HS-5 (cell line): ENCODE results near the gene WDR90.

Experiments used
- DNase-seq: peaks from one replicate; pipeline ENCODE4 v3.0.0-alpha.2; 2012; ENCODE audit warnings: low read depth

WDR90 gene

DNA sequence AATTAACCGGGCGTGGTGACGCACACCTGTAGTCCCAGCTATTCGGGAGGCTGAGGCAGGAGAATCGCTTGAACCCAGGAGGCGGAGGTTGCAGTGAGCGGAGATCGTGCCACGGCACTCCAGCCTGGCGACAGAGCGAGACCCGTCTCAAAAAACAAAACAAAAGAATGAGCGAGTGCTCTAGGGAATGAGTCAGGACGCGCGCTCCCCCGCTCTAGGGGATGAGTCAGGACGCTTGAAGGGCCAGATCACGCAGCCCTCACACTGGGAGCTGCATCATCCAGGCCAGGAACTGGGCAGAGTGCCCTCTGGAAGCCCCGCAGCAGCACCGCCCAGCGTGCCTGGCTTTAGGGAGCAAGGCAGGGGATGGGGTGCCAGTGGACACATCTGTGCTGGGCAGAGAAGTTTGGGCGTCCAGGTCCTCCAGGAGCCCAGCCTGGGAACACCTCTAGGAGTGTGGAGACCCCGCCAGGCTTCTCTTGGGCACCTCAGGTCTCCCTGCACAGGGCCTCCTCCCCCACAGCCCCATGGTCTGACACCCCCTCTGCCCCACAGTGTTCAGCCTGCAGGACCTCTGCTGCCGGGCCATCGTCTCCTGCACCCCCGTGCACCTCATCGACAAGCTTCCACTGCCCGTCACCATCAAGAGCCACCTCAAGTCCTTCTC lies 22.2 kb upstream of the WDR90 start:
- DNase-seq: peak; percentile 69

DNA sequence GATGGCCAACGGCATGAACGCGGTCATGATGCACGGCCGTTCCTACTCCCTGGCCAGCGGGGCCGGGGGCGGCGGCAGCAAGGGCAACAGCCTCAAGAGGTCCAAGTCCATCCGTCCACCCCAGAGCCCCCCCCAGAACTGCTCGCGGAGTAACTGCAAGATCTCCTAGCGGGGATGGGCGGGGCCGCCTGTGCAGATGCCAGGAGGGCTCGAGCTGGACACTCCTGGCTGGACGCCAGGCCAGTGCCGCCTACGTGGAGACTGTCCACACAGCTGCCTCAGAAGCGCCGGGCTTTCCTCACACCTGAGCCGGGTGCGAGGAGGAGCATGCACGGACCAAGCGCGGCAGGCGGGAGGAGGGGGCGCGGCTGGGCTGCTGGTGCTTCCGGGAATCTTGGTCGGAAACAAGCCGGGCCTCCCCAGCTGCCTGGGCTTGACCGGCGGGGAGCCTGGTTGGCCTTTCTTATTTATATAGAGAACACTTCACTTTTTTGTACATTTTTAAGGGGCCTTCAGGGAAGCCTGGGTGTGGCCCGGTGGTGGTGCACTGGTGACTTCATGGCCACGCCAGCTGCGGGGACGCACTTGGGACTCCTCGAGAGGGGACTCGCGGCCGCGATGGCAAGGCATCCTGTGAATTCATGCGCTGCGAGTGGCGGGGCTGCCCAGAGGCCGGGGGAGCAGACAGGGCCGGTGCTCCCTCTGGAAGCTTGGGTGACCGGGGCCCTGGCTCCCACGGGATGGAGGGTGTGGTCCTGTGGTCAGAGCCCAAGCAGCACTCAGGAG lies 21.5 kb upstream of the WDR90 start:
- DNase-seq: no peak

DNA sequence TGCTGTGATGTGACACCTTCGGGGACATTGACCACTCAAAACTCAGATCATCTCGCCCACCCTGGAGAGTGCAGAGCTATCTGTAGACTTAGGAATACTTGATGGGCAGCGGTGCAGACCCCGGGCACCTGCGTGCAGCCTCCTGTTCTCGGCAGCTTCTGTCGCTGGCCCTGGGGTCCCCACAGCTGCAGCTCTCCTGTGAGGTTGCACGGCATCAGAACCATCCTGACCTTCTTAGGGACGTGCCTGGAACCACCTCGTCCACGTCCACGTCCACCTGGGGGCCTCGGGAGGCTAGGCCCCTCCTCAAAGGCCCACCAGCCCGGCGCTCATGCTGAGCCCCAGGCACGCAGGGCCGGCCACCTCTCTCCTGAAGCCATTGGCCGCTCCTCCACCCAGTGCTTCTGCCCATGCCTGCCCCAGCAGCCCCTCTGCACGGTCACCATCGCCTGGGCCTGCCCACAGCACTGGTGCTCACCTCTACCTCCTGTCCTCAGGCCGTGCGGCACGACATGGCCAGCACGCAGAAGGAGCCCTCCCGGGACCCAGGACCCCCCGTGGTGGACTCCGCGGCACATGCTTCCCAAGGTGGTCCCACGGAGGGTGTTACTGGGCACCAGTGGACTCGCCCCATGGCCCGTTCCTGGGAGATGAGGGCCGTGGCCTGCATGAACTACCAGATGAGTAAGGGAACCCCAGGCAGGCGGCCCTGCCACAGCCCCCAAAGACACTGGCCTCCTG lies 20.7 kb upstream of the WDR90 start:
- no peak for DNase-seq

DNA sequence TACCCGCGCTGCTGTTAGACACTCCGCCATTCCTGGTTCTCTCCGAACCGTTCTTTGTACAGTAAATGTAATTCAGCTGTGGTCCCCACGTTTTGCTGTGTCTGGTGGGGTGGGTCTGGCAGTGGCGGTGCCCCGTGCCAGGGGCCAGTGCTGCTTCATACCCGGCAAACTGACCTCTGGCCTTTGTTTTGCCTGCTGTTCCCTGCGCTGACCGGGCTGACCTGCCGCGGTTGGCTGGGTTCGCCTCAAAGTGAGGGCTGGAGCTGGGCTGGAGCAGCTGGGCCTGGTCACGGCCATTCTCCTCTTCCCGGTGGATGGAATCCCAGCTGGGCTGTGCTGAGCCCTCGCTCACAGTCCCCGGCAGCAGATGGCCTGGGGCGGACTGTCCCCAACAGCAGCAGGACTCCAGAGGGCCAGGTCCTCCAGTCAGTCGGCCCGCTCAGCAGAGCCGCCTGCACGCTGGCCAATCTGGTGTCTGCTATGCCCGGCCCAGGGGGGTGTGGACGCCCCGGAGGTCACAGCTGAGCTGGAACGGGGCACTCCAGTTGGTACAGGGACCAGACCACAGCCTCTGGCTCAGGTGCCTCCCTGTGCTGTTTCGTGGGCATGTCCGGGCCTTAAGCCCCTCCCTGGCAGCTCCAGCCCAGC lies 19.9 kb upstream of the WDR90 start:
- no peak for DNase-seq

DNA sequence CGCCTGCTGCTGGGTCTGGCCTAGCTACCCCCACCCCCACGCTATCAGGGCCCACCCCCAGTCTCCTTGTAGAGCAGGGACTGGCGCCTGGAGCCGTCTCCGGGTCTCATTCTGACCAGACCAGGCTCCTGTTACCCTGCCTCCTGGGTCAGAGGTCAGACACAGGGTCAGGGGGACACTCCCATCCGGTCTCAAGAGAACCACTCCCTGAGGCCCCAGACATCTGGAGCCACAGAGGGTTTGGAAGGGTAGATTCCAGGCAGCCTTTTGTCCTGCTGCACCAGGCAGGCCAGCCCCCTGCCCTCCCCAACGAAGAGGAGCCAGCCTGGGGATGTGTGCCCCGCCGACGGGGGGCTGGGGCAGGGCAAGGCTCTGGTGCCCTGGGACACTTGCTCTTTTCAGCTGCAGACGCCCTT lies 19.3 kb upstream of the WDR90 start:
- no peak for DNase-seq

DNA sequence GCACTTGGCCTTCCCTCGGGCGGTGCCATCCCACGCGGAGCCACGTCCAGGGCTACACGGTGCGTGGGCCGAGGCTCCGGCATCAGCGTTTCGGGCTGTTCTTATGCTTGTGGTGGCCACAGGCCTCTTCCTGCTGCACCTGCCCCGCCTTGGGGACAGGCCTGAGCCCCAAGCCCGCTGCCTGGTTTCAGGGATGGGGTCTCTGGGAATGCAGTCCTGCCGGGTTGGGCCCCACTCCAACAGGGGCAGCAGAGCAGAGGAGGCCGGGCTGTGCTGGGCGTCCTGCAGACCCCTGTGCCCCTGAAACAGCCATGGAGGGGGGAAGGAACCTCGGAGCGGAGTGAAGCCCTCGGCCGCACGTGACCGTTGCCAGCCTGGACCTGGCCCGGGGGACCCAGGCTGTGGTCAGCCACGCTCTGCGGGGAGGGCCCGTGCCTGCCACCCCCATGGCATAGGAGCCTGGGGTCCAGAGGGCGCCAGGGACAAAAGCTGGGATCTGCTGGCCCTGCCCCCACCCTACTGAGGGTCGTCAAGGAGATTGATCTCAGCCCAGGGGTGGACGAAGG lies 18.8 kb upstream of the WDR90 start:
- no peak for DNase-seq

DNA sequence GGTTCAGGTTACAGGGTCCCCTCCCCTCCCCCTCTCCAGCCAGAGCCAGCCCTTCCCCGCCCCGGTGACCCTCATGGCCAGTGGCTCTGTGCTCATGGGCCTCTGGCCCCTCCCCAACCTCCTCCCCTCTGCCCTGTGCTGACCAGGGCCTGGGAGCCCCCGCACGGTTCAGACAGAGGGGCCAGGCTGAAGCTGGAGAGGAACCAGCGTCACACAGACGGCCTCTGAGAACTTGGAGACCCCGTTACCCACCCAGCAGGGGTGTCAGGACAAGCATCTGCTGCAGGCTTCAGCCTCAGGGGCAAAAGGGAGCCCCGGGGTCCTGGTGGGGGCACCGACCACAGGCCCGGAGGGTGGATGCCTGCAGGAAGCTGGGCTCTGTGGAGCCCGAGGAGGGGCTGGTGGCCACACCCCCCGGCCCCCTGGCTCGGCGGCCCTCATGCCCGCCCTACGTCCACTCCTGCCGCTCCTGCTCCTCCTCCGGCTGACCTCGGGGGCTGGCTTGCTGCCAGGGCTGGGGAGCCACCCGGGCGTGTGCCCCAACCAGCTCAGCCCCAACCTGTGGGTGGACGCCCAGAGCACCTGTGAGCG lies 18.3 kb upstream of the WDR90 start, which contains the start of gene WFIKKN1:
WFIKKN1 (plus strand) TSS at position 171 of the 591 bp plus-strand sequence; CDS start at position 440, 269 bp downstream.
- DNase-seq: no peak

DNA sequence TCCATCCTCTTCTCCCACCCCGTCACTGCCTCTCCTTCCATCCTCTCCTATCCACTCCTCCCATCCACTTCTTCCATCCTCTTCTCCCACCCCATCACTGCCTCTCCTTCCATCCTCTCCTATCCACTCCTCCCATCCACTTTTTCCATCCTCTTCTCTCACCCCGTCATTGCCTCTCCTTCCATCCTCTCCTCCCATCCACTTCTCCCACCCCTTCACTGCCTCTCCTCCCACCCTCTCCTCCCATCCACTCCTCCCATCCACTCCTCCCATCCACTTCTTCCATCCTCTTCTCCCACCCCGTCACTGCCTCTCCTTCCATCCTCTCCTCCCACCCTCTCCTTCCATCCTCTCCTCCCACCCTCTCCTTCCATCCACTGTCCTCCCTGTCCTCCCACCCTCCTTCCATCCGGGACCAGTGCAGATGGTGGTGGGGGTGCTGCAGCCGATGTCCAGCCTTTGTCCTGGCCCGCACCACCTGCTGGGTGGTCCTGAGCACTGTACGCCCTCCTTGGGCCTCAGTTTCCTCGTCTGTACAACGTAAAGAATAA lies 17.3 kb upstream of the WDR90 start:
- no peak for DNase-seq

DNA sequence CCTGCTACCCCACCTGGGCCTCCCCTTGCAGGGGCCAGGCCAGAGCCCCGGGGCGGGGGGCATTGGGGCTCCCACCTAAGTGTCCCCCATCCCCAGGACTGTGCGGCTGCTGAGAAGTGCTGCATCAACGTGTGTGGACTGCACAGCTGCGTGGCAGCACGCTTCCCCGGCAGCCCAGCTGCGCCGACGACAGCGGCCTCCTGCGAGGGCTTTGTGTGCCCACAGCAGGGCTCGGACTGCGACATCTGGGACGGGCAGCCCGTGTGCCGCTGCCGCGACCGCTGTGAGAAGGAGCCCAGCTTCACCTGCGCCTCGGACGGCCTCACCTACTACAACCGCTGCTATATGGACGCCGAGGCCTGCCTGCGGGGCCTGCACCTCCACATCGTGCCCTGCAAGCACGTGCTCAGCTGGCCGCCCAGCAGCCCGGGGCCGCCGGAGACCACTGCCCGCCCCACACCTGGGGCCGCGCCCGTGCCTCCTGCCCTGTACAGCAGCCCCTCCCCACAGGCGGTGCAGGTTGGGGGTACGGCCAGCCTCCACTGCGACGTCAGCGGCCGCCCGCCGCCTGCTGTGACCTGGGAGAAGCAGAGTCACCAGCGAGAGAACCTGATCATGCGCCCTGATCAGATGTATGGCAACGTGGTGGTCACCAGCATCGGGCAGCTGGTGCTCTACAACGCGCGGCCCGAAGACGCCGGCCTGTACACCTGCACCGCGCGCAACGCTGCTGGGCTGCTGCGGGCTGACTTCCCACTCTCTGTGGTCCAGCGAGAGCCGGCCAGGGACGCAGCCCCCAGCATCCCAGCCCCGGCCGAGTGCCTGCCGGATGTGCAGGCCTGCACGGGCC lies 16.5 kb upstream of the WDR90 start:
- no peak for DNase-seq

DNA sequence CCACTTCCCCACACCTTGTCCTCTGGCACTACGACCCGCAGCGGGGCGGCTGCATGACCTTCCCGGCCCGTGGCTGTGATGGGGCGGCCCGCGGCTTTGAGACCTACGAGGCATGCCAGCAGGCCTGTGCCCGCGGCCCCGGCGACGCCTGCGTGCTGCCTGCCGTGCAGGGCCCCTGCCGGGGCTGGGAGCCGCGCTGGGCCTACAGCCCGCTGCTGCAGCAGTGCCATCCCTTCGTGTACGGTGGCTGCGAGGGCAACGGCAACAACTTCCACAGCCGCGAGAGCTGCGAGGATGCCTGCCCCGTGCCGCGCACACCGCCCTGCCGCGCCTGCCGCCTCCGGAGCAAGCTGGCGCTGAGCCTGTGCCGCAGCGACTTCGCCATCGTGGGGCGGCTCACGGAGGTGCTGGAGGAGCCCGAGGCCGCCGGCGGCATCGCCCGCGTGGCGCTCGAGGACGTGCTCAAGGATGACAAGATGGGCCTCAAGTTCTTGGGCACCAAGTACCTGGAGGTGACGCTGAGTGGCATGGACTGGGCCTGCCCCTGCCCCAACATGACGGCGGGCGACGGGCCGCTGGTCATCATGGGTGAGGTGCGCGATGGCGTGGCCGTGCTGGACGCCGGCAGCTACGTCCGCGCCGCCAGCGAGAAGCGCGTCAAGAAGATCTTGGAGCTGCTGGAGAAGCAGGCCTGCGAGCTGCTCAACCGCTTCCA lies 15.7 kb upstream of the WDR90 start:
- no peak for DNase-seq

DNA sequence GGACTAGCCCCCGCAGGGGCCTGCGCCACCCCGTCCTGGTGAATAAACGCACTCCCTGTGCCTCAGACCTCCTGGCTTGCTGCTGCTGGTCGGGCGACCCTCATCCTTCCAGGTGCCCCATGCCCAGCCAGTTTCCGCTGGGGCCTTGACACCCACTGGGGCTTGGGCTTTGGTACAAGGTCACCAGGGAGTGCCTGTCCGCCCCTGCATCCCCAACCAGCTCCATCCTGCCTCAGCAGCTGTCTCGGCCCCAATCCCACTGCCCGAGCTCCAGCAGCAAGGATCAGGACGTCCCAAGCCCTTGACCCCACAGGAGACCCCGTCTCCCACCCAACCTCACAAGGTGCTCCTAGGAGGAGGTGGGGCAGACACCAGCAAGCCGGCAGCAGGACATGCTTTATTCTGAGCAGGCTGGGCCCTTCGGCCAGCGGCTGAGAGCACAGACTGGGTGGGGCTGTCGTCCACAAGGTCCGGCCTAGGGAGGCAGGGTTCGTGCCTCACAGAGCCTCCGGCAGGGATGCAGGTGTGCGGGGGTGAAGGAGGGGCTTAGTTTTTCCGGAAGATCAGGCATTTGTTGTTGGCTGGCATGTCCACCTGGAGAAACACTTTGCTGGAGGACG lies 15.0 kb upstream of the WDR90 start:
- no peak for DNase-seq

DNA sequence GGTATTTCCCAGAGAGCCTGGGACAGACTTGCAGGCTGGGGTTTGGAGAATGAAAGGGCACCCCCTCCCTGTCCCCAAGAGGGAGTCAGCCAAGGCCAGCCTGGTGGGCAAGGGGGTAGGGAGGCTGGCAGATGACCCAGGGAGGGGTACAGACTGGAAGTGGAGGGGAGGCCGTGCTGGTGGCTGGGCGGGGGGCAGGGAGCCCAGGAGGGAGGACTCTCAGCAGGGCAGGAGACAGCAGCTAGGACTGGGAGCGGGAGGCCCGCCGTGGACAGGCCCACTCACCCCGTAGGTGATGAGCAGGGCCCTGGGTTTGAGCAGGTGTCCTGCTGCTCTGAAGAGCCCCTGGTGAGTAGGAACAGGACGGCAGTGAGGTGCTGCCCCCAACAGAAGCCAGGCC lies 14.2 kb upstream of the WDR90 start:
- DNase-seq: no peak

DNA sequence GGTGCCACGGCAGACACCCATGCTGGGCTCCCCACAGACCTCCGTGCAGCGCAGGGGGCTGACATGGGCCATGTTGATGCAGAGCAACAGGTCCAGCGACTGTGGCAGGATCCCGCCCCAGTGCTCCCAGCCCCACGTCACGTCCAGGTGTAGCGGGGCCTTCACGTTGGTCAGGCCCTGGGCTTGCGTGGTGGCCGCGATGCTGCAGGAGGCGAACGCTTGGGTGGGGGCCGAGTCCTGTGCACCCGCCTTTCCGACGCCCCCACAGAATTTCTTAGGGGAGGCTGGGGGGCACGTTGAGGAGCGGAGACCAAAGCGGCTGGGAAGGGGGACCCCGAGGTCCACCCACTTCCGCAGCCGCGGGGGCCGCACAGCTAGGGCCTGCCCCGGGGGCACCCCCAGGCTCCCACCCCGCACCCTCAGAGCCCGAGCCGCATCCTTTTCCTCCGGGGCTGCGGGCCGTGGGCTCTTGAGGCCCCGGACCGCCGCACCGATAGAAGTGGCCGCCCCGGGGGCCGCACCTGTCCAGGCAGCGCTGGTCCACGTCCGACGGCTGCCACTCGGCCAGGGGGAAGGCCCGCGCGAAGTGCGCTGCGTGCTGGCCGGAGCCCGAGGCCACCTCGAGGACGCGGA lies 13.5 kb upstream of the WDR90 start:
- no peak for DNase-seq

DNA sequence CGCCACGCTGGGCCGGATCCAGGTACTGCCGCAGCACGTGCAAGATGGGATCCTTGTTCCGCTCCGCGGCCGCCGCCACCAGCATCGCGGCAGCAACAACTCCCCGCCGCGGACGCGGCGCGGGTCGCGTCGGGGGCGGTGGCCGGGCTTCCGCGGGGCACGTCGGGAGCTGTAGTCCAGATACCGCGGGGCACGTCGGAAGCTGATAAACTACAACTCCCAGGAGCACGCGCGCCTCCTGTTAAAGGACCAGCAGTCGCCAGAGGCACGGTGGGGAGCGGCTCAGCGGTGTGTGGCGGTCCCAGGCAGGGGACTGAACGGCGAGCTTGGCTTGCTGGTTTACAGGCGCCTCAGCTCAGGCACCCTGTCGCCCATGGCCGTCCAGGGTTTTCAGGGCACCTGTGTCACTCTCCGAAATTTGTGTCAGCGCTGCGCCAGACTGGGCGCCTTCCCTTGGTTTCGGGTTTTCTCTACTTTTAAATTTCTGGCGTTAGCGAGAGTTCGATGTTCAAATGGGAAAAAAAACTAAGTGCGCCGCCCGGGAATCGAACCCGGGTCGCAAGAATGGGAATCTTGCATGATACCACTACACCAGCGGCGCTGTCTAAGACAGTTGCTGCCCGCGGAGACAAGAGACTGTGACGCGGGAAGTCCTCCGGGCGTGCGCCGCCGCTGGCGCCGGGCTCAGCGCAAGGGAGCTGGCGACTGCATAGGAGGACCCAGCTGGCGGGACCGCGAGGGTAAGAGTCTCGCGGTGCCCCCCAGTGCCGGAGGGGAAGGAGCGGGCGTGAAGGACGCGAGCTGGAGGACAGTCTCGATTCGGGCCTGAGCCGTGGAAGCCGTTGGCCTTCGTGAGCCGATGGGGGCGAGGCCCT lies 12.7 kb upstream of the WDR90 start, which contains the start of gene METTL26:
METTL26 (minus strand) TSS at position 100 of the 875 bp plus-strand sequence; CDS start at position 85, 15 bp downstream.
- DNase-seq: peak; percentile 70

DNA sequence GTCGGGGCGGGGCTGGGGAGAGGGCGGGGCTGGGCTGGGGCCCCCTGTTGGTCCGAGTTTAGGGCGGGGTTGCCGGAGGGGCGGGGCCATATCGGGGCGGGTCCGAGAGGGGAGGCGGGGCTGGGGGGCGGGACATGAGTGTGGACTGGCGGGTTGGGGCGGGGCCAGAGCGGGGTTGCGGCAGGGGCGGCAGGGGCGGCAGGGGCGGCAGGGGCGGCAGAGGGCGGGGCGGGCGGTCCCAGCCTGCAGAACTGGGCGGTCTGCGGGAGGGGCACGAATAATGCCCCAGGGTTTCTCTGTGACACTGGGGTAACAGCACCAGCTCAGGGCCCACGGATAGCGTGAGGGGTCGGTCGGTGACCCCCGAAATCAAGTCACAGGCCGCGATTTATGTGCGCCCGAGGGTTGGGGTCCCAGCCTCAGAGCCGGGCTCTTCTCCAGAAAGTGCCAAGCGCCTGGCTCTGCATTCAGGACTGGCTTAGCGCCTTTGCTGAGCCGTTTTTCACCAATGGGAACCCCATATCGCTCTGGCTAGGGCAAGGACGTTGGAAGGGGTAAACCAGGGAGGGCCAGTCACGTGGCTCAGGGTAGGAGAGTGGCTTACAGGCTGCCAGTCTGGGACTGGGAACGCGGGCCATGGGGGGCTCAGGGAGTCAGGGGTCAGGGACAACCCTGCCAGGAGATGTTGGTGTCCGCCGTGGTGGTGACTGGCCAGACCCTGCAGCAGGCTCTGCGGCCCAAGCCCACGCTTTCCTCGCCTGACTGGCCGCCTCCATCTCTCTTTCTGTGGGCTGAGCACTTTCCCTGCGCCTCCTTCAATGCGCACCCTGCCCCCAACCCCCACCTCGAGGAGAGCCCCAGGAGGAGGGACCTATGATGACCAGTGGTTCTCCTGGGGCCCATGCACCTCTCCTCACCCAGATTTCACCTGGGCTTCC lies 11.8 kb upstream of the WDR90 start:
- DNase-seq: no peak

DNA sequence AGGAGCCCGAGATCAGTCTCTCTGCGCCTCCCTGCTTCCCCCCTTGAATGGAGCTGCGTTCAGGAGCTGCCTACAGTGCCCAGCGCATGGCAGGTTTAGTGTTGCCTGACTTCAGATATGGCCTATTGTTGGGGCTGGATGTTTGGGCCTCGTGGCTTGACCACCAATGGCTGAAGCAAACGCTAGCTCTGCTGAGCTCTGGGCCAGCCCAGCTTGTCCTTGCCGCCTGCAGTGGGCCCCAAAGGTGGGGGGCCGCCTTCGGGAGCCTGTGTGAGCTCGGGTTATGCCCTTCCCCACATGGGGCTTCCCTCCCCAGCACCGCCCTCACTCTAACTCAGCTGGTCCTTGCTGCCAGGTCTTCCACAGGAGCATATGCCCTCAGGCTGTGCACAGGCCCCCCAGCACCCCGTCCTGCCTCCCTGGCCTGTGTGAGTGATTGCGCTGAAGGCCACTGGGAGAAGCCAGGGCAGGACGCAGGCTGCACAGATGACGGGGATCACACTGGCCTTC lies 11.1 kb upstream of the WDR90 start:
- DNase-seq: no peak
